BJ (cell line): Measurements from ENCODE around the gene SORCS3. TPM values are rescaled to one million over a fixed set of nuclear protein-coding genes. Genes with fewer than 3 reads are reported as not detected.

ENCODE experiments used
- CTCF ChIA-PET: fragments of 350-600 bp; formaldehyde crosslinking; extraction: SDS; loops from one replicate; lab custom pipeline; 2021; ENCODE audit warnings: antibody characterized with exemption, inconsistent platforms; lab: Yijun Ruan, JAX
- POLR2A ChIA-PET: fragments of 300-600 bp; sonication (Branson Sonifier 250); formaldehyde crosslinking; extraction: SDS; loops from one replicate; lab custom pipeline; 2021; ENCODE audit warnings: antibody characterized with exemption; lab: Charles Lee
- DNase-seq: peaks from one replicate; pipeline ENCODE4 v3.0.0-alpha.2; 2011; ENCODE audit warnings: low read depth
- H3K27me3 ChIP-seq: 2 replicates; pipeline ENCODE4 v1.6.0; 2011; ENCODE audit warnings: low read length; ENCODE audit not compliant: control insufficient read depth, insufficient read depth
- H3K36me3 ChIP-seq: 2 replicates; pipeline ENCODE4 v1.5.1; 2011; ENCODE audit warnings: low read length; ENCODE audit not compliant: control insufficient read depth, insufficient read depth
- H3K4me3 ChIP-seq: 2 replicates; pipeline ENCODE4 v1.5.1; 2011; ENCODE audit warnings: low read depth, mild to moderate bottlenecking, control low read depth, low read length
- polyA plus RNA-seq: library from polyadenylated mRNA; depleted of rRNA; stranded (reverse); fragments of >200 nt; gene quantifications from 2 replicates; pipeline ENCODE4 v1.2.3, GENCODE V29; 2011
- TF ChIP-seq, protein P1 (sequence below): IDR thresholded peaks from 2 replicates; pipeline ENCODE4 v1.5.1; 2011; ENCODE audit warnings: low read depth, mild to moderate bottlenecking, control low read depth, inconsistent platforms, low read length, moderate library complexity; ENCODE audit not compliant: insufficient read depth

SORCS3 gene
- polyA plus RNA-seq, 1 experiment, result not detected

DNA sequence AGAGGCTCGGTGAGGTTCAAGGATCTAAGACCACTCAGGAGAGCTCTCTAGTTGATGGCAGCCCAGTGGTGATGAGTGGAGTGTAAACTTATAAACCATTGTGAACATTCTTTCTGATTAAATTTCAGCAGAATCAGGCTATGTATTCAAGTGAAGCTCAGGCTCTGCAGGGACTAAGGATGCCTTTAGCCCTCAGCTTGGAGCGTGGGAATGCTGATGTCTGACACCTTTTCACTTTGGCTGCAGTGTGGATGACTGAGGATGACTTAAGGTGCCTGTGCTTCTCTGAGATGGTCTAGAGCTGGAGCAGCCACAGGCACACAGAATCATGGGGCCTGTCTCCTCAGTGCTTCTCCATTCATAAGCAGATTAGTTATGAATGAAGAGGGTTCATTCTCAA, 150.4 kb downstream of the SORCS3 start:
- CTCF ChIA-PET, result no interaction called here
- Histone ChIP-seq H3K4me3 (no peak overlapping the region), H3K27me3 (no peaks in the 10 kb centered on the region), H3K36me3 (no peaks in the 10 kb centered on the region)
- DNase-seq, result no peak
- TF ChIP-seq, protein P1, sequence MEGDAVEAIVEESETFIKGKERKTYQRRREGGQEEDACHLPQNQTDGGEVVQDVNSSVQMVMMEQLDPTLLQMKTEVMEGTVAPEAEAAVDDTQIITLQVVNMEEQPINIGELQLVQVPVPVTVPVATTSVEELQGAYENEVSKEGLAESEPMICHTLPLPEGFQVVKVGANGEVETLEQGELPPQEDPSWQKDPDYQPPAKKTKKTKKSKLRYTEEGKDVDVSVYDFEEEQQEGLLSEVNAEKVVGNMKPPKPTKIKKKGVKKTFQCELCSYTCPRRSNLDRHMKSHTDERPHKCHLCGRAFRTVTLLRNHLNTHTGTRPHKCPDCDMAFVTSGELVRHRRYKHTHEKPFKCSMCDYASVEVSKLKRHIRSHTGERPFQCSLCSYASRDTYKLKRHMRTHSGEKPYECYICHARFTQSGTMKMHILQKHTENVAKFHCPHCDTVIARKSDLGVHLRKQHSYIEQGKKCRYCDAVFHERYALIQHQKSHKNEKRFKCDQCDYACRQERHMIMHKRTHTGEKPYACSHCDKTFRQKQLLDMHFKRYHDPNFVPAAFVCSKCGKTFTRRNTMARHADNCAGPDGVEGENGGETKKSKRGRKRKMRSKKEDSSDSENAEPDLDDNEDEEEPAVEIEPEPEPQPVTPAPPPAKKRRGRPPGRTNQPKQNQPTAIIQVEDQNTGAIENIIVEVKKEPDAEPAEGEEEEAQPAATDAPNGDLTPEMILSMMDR, result no peak
- POLR2A ChIA-PET, result no interaction called here

DNA sequence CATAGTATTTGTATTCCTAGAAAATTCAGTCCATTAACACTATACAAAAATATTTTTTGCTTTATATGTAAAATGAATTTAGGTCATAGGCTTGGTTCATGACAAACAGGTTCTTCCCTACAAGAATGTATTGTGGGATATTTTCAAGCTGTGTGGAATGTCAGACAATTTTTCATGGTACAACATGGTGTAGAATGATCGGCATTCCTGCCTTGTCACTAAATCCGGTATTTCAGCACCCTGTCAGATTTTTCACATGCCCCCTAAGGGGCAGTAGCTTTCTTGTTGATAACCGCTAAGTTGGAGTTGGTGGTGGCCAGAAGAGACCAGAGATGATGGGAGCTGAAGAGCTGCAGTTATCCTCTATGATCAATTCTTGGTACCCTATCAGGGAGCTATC, 154.3 kb downstream of the SORCS3 start:
- no peaks in the 10 kb centered on the region for H3K27me3 ChIP-seq
- ChIA-PET CTCF (no interaction called here), POLR2A (no interaction called here)
- no peak overlapping the region for H3K4me3 ChIP-seq
- TF ChIP-seq, protein P1, result no peak
- no peaks in the 10 kb centered on the region for H3K36me3 ChIP-seq
- DNase-seq, result no peak

DNA sequence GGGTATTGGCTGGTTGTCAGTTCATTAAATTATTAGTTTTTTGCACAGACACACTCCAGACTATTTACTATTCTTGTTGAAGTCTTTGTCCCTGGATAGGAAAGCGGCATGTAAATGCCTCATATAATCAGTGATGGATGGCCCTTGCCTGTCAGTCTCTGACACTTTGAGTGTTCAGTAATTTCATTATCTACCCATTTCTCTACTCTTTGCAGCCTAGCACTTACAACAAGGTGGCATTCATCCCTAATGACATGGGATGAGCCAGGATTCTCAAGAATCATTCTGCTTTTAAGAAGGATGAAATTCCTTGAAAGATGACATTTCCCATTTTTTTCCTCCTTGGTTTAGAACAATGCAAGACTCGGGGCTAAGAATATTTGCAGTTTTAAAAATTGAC, 155.7 kb downstream of the SORCS3 start:
- Histone ChIP-seq H3K4me3 (no peak overlapping the region), H3K36me3 (no peaks in the 10 kb centered on the region), H3K27me3 (no peaks in the 10 kb centered on the region)
- ChIA-PET CTCF (no interaction called here), POLR2A (no interaction called here)
- TF ChIP-seq, protein P1, result no peak
- DNase-seq, result no peak

DNA sequence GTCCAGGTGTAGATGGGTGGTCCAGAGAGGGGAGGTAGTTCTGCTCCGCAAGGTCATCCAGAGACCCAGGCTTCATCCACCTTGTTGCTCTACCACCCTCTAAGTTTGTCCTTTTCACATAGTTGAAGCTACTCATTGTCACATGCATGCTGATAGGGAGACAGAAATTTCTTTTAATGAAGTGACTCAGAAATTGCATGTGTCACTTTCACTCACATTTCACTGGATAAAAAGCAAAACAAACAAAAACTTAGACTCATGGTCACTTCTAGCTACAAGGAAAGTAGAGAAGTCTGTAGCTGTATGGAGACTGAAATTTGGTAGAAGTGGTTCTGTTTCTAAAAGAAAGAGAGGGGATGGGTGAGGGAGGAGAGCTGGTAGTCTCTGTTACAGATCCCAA, 161.9 kb downstream of the SORCS3 start:
- ChIA-PET CTCF (no interaction called here), POLR2A (no interaction called here)
- Histone ChIP-seq H3K4me3 (no peak overlapping the region), H3K27me3 (no peaks in the 10 kb centered on the region), H3K36me3 (no peaks in the 10 kb centered on the region)
- no peak for DNase-seq
- TF ChIP-seq, protein P1, result no peak

DNA sequence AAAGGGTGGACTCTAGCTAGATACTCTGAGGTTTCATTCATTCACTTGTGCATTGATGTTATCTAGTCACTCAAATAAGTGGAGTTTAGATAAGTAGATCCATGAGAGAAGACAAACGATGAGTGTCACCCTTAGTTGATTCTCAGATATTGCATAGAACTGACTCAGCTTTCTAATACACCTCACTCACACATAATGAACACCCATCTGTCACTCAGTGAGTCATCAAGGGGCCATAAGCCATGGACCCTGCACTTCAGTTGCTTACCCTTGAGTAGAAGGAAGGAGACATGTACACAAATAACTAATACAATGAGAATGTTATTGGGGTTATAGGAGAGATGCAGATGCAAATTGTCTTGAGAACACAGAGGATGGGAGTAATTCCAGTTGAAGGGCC, 163.8 kb downstream of the SORCS3 start:
- H3K4me3 ChIP-seq, result no peak overlapping the region
- no peaks in the 10 kb centered on the region for H3K27me3 ChIP-seq
- no peak for DNase-seq
- POLR2A ChIA-PET, result no interaction called here
- no peaks in the 10 kb centered on the region for H3K36me3 ChIP-seq
- TF ChIP-seq, protein P1, result no peak
- CTCF ChIA-PET, result no interaction called here
